Lower leg skin (tissue), 4 donors: ENCODE measurements around the gene TMC3. TPM values are rescaled to one million over a fixed set of nuclear protein-coding genes. Genes with fewer than 3 reads are reported as not detected.

Experiments used
- DNase-seq, 2 donors: peaks; one replicate each; pipeline ENCODE4 v3.0.0-alpha.2; 2019; ENCODE audit warnings: low spot score in 2 of 2
- H3K4me3 ChIP-seq: fragments of 200-600 bp; sonication (generic); 2 replicates; pipeline ENCODE4 v1.5.1; 2017; ENCODE audit warnings: mild to moderate bottlenecking, low read depth; ENCODE audit not compliant: poor library complexity, severe bottlenecking
- CTCF ChIP-seq, 3 donors: fragments of 450-650 bp; IDR thresholded peaks; one replicate each; pipeline ENCODE4 v1.5.1; 2016; ENCODE audit warnings: antibody characterized with exemption in 3 of 3, mild to moderate bottlenecking in 3 of 3, moderate library complexity in 2 of 3
- POLR2A ChIP-seq, 2 donors: fragments of 450-650 bp; IDR thresholded peaks; one replicate each; pipeline ENCODE4 v1.6.1; 2016 to 2017; ENCODE audit warnings: antibody characterized with exemption in 2 of 2, mild to moderate bottlenecking in 1 of 2, moderate library complexity in 1 of 2
- WGBS, 2 donors: methylation state at CpG; one replicate each; pipeline ENCODE4 v1.1.5; 2018; 5-methylcytosine and 5-hydroxymethylcytosine counted together
- intact Hi-C: fragments of 100-400 bp; cut with DNase I; formaldehyde crosslinking; loops from one replicate; pipeline ENCODE4 v1.15.0; 2023; ENCODE audit warnings: low total_unique reads
- total RNA-seq, 4 donors: library from RNA; depleted of rRNA; stranded (reverse); fragments of >200 nt; gene quantifications; one replicate each; pipeline ENCODE4 v1.1.0, GENCODE V29; 2016

Gene TMC3
- total RNA-seq, 4 donors from 2014 or later, result 0.05 to 0.10 TPM; not detected in 2

GRCh38 chr15:81400640-81401236, 26.7 kb upstream of the TMC3 start:
- intact Hi-C loops, result no loop called here

GRCh38 chr15:81398910-81399551, 25.0 kb upstream of the TMC3 start:
- no peak for DNase-seq
- H3K4me3 ChIP-seq, result no peak overlapping the region
- intact Hi-C loops, result no loop called here
- 52 to 54% methylated on average over 5 of the region's 5 CpGs for WGBS, 2 donors
- TF ChIP-seq POLR2A (IDR thresholded peaks at IDR 0.05), result no peak
- no peak for TF ChIP-seq CTCF (IDR thresholded peaks at IDR 0.05)

More at GRCh38 chr15:81400640-81401236, 26.7 kb upstream of the TMC3 start:
- DNase-seq, result no peak
- TF ChIP-seq POLR2A (IDR thresholded peaks at IDR 0.05), result no peak
- TF ChIP-seq CTCF (IDR thresholded peaks at IDR 0.05), result peak in 1 of 3 donors; percentile 31
- H3K4me3 ChIP-seq, result no peak overlapping the region
- WGBS, 2 donors, result 20 to 23% methylated on average over 6 of the region's 6 CpGs

- H3K4me3 ChIP-seq, result no peak overlapping the region
- TF ChIP-seq CTCF (IDR thresholded peaks at IDR 0.05) (no peak), POLR2A (IDR thresholded peaks at IDR 0.05) (no peak)
- no peak for DNase-seq
- WGBS, 2 donors, result 82 to 86% methylated on average over 3 of the region's 3 CpGs
- intact Hi-C loops, result no loop called here
Measured at GRCh38 chr15:81398456-81398855, 24.4 kb upstream of the TMC3 start.

- no peak for DNase-seq
- intact Hi-C loops, result no loop called here
- no peak overlapping the region for H3K4me3 ChIP-seq
- TF ChIP-seq CTCF (IDR thresholded peaks at IDR 0.05) (no peak), POLR2A (IDR thresholded peaks at IDR 0.05) (no peak)
Measured at GRCh38 chr15:81394603-81395002, 20.6 kb upstream of the TMC3 start.

- H3K4me3 ChIP-seq, result no peak overlapping the region
- no peak for DNase-seq
- TF ChIP-seq POLR2A (IDR thresholded peaks at IDR 0.05) (no peak), CTCF (IDR thresholded peaks at IDR 0.05) (no peak)
- 97 to 100% methylated on average over 2 of the region's 2 CpGs for WGBS, 2 donors
- intact Hi-C loops, result no loop called here
Measured at GRCh38 chr15:81391657-81392056, 17.6 kb upstream of the TMC3 start.

GRCh38 chr15:81388436-81388770, 14.4 kb upstream of the TMC3 start:
- intact Hi-C loops, result no loop called here
- DNase-seq, result no peak
- no peak for TF ChIP-seq CTCF (IDR thresholded peaks at IDR 0.05)
- no peak for TF ChIP-seq POLR2A (IDR thresholded peaks at IDR 0.05)
- 47 to 55% methylated on average over 1 of the region's 1 CpG for WGBS, 2 donors
- H3K4me3 ChIP-seq, result no peak overlapping the region
